ENCODE measurements around the gene MFSD6.
"Not testable (repeated sequence)": the region's sequence is repeated elsewhere in the genome, so short reads cannot be mapped to it uniquely, and the experiment has no call there.

The MFSD6 gene

DNA sequence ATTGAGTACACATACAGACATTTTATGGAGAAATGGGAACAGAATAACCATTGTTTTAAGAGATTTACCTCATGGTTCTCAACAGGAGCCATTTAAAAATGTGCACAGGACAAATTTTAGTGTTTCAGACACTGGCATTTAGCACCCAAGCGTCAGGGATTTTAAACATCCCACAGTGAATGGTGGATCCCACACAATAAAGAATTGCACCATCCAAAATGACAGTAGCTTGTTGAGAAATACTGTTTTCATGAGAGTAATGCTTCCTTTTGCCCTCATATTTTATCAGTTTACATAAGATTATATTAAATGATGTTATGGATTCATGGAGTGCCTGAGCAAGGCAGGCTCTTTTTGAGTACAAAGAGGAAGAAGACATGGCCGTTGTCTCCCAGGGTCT, 54.0 kb downstream of the MFSD6 start:
- DNase-seq: no peak

DNA sequence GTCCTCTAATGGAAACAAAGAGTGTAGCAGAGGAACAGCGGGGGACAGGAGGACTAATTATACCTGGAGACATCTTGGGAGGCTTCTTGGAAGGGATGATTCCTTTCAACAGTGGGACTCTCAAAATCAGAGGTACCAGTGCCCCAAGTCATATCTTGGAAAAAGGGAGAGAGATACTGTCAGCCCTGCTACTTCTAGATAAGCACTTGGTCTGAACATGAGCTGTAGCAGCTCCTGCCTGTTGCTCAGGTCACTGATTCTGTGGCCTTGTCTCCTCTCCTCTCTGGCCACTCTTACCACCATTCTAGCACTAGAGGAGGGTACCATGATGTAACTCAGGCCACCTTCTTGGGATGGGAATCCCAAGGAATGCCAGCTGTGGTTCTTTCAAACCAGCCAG, 54.5 kb downstream of the MFSD6 start:
- DNase-seq: no peak

DNA sequence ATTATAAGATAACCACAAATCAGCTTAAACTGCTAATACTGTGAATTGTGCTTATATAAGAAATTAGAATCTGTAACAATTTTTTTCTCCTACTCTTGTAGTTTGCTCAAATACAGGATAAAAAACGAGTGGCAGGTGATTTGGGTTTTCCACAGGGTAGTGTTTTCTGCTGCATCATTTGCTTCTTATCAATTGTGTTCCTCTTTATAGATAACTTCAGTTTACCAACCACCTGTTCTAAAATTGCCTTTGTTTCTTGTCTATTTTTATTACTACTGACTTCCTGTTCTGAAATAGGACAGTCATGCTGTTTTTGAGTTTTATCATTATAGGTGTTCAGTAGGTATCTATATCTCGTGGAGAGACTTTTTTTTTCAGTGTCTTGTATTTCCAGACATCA, 56.9 kb downstream of the MFSD6 start:
- no peak for DNase-seq

DNA sequence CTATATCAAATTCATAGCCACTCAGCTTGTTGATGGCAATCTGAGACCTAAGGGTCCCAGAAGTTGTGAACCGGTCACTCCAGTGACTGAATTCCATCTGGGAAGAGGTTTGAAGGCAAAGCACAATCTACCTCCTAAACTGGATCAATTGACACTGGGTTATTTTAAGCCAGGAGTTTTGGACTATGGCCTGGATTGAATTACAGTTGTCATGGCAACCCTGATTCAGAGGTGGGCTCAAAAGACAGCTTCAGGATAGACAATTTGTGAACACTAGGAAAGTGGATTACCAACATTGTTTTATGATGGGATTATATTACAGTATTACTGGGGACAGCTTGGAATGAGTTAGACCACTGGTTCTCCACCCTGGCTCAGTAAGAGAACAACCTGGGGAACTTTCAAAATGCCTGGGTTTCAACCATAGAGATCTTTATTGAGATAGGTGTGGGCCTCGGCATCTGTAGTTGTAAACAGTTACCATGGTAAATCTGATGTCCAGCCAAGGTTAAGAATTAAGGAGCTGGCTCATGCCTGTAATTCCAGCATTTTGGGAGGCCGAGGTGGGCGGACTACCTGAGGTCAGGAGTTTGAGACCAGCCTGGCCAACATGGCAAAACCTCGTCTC, 58.8 kb downstream of the MFSD6 start:
- no peak for DNase-seq

DNA sequence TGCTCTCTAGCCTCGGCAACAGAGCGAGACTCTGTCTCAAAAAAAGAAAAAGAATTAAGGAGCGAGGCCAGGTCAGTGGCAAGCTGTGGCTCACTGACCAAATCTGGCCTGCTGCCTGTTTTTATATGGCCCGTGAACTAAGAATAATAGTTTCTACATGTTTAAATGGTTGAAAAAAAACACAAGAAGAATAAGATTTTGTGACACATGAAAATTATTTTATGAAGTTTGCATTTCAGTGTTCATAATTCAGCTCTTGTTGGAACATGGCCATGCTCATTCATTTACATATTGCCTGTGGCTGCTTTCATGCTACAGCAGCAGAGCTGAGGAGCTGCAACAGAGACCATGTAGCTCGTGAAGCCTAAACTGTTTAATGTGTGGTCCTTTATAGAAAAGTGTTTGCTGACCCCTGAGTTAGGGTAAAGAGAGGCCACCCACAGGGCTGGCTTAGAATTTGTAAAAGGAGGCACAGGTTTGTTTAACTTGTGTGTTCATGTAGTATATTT, 59.5 kb downstream of the MFSD6 start:
- DNase-seq: peak in 2 of 51 donors; percentile 18 to 39

DNA sequence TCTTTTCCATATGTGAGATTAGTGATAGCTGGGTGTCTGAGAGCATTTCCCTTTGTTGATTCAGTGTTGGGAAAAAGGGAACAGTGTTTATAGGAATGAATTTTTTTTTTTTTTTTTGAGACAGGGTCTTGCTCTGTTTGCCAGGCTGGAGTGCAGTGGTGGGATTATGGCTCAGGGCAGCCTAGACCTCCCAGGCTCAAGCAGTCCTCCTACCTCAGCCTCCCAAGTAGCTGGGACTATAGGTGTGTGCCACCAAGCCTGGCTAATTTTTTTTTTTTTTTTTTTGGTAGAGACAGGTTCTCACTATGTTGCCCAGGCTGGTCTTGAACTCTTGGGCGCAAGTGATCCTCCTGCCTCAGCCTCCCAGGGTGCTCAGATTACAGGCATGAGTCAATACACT, 60.2 kb downstream of the MFSD6 start:
- not testable (repeated sequence) for DNase-seq

DNA sequence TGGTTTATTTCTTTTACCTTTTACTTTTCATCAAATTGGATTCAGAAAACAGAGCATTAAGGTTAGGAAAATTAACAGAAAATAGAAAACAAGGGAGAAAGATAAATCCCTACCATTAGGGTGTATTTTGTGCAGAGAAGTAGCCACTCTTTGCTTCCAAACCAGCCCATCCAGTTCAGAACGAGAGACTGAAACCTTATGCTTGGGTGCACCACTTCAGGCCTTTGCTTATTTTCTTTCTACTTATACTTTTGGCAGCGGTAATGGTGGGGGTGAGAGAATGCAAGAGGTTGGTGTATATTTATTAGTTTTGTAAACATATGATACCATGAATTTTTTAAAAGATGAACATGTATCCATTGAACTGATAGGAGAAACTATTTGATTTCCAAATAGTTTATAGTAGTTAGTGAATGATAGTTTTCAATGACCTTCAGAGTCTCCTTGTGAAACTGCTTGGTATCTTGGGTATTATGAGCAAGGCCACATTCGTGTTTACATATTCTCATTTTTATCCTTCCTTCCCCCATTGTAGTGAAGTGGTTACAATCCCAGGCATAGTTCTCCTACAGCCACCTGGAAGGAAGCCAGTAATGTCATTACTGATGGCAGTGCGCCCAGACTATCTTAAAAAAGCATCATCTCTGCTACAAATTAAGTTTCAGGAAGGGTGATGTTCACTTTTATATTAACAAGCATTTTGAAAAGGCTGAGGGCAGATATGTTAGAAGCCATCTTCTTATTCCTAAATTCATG, 60.8 kb downstream of the MFSD6 start:
- DNase-seq: peak in 22 of 51 donors; percentile 8 to 79 (median 28)

DNA sequence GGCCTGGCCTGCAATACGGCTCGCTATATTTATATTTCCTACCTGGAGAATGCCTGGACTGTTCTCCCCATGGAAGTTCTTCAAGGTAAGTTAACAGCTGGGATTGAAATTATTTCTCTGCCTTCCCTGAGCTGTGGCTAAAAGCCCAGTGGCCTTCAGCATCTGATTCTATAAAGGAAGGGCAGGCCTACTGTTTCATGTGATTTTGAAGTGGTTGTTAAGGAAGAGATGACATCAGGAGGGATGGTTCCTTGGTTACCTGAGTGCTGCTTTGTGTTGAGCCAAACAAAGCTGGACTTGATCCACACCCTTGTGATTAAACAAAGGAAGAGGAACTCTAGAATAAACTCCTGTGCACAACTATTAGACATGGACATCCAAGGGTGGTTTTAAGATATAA, 61.6 kb downstream of the MFSD6 start:
- no peak for DNase-seq

DNA sequence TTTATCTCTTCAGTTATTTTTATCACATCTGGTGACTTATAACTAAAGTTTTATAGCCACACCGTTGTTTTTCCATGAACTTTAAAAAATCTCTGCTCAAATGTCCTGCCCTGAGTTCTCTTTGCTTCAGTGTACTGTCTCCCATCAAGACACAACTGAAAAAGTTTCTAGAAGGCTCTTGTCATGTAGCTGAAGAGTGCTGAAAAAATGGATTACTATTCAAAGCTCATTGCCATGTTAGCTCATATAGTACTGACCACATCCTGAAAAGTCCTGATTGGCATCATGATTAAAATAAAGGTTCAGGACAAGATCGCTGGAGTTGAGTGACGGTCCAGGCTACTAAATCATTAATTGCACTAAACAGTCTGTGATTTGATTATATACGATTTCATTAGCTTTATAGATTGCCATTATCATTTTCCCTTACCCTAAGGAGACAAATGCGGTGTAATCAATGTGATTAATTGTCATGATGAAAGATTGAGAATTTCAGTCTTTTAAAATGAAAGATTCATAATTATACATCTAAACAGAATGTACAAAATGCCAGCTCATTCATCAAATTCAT, 62.2 kb downstream of the MFSD6 start:
- DNase-seq: no peak

DNA sequence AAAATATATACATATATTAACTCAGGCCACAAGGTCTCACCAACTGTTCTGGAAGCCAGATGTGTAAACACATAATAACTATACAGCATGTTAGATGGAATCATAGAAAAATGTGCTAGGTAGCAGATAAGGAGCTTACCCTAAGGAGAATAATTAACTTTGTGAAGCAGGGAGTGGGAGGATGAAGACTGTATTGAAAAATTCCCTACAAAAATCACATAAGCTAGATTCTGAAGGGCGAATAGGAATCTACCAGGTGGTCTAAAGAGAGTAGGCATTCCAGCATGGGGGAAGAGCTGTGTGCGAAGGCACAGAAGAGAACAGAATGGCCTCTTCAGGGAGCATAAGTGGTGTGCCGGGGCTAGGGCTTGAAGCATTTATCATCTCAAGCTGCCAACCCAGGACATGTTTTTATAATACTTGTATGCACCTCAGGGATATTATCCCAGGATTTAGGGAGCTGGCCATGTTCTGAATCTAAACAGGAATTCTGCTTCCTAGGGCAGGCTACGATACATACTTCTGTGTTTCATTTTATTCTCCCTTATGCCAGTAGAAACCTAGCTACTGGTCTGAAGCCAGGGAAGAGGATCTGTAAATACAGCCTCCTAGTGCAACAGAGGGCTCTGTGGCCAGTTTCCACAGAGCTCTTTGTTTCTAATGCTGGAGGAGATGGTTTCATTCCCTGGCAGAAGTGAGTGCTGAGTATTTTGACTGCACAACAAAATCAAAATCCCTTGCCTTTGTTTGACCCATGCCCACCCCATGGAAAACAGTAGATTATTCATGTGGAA, 69.7 kb downstream of the MFSD6 start:
- peak in 21 of 51 donors; percentile 5 to 78 (median 39) for DNase-seq

DNA sequence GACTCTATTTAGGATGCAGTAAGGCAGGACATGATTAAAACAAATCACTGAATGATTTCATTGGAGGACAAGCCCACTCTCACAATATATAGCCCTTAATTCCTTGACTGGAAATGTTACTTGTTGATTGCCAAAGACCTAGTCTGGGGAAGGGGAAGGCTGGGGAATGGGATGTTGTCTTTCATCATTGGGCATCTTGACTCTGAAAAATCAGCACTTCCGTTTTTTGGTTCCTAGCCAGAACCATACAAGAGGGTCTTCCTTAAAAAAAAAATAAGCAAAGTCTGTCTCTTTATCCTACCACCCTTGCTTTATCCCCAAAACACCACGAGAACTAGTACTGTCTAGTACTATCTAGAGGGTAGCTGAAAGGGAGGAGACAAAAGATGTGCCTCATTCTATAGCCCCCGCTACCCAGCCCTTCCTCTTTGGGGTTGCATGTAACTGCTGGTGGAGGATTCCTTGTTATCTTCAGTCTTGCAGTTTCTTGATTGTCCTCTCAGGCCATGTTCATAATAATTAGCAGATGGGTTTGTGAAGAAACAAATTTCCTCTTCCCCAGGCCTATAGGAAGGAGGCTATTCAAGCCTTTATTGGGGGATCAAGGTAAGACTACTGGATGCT, 70.5 kb downstream of the MFSD6 start:
- no peak for DNase-seq

DNA sequence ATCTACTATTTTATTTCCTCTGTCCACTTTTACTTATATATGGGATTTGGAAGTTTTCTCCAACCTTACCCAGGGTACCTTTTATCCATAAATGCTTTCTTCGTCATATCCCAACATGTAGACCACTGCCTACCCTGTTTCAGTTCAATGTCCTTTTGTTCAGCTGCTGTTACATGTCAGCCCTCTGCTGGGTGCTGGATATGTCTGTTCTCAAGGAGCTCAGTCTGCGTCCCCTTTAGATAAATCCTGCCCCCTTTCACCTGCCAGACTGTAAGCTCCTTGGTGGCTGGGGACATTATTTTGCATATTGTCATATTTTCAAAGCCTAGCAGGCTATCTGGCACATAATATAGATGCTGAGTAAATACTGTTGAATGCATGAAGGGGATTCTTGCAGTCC, 73.2 kb downstream of the MFSD6 start:
- DNase-seq: peak in 6 of 51 donors; percentile 9 to 39 (median 24)

DNA sequence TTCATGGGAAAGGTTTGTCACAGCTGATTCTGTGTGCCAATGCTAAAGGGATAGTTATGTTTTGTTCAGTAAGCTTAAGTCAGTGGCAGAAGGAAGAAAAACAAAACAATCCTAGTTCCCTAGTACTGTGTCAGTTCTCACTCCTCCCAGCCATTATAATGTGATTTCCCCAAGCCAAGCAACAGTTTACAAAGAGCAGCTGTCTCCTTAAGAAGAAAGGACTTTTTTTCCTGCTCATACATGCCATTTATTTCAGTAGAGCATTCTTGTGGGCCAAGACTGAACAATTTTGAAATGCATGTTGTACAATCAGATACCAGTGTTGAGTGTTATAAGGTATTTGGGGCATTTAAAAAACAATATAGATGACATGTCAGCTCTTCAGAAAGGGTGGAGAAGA, 74.3 kb downstream of the MFSD6 start:
- DNase-seq: peak in 2 of 51 donors; percentile 30 to 46

DNA sequence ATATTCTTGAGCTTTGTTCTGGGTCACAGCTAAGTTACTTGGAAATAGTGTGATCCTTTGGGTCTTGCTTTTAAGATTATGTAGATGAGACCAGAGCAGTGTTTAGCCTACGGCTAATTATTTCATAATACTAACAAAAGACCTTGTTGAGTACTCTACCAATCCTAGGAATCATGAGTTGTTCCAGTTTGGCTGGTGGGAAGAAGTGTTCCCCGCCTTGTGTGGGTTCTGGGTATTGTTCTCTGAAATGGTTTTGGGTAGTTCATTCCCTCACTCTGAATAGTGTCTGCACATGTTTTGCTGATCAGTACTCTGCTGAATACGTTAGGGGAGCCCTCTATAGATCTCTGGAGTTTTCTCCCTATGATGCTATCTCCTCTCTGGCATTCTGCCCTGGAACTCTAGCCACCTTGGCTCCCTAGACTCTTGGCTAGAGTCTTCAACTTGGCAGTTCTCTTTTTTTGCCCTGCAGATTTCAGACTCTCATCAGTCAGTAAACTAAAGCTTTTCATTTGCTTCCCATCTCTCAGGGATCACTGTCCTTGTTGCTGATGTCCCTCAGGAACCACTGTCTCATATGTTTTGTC, 78.0 kb downstream of the MFSD6 start:
- no peak for DNase-seq

DNA sequence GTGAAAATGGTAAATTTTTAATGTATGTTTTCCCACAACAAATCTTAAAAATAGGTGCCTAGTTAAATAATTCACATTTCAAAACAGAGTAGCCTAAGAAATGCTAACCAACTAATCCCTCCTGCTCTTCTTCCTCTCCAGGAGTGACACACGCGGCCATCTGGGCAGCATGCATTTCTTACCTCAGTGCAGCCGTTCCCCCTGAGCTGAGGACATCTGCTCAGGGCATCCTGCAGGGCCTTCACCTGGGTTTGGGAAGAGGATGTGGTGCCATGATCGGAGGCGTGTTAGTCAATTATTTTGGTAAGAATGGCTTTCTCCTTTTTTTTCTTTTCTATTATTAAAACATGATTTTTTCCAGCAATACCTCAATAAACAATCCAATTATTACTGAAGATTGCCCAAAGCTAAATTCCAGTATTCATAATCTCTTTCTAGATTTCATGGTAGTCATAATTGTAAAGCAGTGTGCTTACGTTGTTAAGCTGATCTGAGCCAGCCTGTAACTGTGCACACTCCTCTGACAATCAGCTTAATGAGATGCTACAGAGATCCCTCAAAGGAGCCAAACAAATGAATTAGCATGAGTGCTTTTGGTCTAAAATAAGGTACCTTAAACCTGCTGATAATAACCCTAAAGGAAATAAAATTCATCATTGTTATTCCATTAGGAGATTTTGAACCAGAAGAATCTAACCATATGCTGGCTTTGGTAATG, 80.5 kb downstream of the MFSD6 start:
- no peak for DNase-seq

DNA sequence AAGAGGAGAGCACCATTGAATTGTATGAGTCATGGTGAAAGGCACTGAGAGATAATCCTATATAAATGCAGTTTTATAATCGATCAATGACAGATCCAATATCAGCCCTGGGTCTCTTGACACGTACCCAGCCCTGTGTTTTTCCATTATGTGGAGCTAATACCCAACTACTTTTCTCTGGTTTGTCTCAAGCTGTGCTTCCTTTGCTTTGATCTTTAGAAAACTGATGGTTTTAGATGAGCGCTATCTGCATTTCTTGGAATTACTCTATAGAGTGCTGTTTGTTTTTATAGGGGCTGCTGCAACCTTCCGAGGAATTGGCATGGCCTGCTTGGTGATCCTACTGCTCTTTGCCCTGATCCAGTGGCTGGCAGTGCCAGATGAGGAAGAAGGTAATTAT, 81.3 kb downstream of the MFSD6 start:
- no peak for DNase-seq

DNA sequence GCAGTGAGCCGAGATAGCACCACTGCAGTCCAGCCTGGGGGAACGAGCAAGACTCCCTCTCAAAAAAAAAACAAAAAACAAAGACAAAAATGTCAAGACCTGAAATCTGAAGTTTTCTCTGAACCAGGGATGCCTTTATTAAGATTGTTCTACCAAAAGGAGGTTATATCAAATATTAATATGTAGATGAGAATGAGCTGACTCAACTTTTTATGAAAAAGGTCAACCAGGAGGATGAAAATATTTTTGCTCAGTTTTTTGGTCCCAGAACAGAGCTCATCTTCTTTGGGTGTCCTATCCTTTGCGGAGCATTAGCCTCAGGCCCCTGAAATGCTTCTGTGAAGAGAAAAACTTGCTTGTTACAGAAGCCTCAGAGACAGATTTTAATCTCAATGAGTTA, 82.3 kb downstream of the MFSD6 start:
- DNase-seq: no peak

DNA sequence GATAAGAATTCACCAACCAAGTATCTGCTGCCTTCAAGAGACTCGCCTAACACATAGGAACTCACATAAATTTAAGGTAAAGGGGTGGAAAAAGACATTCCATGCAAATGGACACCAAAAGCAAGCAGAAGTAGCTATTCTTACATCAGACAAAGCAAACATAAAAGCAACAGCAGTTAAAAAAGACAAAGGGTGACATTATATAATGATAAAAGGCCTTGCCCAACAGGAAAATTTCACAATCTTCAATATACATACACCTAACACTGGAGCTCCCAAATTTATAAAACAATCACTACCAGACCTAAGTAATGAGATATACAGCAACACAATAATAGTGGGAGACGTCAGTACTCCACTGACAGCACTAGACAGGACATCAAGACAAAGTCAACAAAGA, 84.9 kb downstream of the MFSD6 start:
- DNase-seq: no peak

DNA sequence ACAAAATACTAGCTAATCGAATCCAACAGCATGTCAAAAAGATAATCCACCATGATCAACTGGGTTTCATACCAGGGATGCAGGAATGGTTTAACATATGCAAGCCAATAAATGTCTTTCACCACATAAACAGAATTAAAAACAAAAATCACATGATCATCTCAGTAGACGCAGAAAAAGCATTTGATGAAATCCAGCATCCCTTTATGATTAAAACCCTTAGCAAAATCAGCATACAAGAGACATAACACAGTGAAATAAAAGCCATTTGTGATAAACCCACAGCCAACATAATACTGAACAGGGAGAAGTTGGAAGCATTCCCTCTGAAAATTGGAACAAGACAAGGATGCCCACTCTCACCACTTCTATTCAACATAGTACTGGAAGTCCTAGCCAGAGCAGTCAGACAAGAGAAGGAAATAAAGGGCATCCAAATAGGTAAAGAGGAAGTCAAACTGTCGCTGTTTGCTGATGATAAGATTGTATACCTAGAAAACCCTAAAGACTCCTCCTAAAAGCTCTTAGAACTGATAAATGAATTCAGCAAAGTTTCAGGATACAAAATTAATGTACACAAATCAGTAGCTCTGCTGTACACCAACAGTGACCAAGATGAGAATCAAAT, 86.6 kb downstream of the MFSD6 start:
- DNase-seq: not testable (repeated sequence)

DNA sequence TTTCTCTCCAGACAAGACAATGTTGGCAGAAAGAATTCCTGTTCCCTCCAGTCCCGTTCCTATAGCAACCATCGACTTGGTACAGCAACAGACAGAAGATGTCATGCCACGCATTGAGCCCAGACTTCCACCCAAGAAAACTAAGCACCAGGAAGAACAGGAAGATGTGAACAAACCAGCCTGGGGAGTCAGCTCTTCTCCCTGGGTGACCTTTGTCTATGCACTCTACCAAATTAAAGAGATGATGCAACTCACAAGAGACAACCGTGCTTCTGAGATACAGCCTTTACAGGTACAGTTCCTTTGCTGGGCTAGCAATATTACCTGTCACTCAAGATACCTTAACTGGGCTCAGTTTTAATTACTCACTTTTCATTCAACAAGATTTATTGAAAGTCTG, 89.3 kb downstream of the MFSD6 start:
- DNase-seq: peak in 2 of 51 donors; percentile 16 to 20
